HEK293 (cell line): ENCODE data around the gene MYCBPAP.

Experiments
- REST ChIP-seq: fragments of 450-650 bp; formaldehyde crosslinking; IDR thresholded peaks from 2 replicates; pipeline ENCODE4 v1.5.1; 2016; ENCODE audit warnings: missing biosample characterization, missing genetic modification characterization
- ZNF76 ChIP-seq: fragments of 450-650 bp; formaldehyde crosslinking; IDR thresholded peaks from 2 replicates; pipeline ENCODE4; 2016; ENCODE audit warnings: low read depth, missing biosample characterization, missing genetic modification characterization, borderline replicate concordance
- TF ChIP-seq, protein P1 (sequence below): fragments of 450-650 bp; formaldehyde crosslinking; IDR thresholded peaks from 2 replicates; pipeline ENCODE4 v1.5.1; 2016; ENCODE audit warnings: missing biosample characterization, missing genetic modification characterization

DNA sequence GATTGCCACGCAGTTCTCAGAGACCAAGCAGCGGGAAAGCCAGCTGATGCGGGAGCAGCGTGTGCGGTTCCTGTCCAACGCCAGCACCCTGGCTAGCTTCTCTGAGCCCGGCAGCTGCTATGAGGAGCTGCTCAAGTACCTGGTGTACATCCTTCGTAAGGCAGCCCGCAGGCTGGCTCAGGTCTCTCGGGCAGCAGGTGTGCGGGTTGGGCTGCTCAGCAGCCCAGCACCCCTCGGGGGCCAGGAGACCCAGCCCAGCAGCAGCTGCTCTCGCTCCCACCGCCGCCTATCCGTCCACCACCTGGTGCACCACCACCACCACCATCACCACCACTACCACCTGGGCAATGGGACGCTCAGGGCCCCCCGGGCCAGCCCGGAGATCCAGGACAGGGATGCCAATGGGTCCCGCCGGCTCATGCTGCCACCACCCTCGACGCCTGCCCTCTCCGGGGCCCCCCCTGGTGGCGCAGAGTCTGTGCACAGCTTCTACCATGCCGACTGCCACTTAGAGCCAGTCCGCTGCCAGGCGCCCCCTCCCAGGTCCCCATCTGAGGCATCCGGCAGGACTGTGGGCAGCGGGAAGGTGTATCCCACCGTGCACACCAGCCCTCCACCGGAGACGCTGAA is 67.5 kb downstream of the MYCBPAP start:
- TF ChIP-seq, protein P1, sequence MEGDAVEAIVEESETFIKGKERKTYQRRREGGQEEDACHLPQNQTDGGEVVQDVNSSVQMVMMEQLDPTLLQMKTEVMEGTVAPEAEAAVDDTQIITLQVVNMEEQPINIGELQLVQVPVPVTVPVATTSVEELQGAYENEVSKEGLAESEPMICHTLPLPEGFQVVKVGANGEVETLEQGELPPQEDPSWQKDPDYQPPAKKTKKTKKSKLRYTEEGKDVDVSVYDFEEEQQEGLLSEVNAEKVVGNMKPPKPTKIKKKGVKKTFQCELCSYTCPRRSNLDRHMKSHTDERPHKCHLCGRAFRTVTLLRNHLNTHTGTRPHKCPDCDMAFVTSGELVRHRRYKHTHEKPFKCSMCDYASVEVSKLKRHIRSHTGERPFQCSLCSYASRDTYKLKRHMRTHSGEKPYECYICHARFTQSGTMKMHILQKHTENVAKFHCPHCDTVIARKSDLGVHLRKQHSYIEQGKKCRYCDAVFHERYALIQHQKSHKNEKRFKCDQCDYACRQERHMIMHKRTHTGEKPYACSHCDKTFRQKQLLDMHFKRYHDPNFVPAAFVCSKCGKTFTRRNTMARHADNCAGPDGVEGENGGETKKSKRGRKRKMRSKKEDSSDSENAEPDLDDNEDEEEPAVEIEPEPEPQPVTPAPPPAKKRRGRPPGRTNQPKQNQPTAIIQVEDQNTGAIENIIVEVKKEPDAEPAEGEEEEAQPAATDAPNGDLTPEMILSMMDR (tag by site-specific recombination), result no peak
- TF ChIP-seq REST (tag by site-specific recombination), result no peak
- TF ChIP-seq ZNF76 (tag by site-specific recombination), result no peak
